ENCODE measurements around the gene OR8D4.
"Not testable (repeated sequence)": the region's sequence is repeated elsewhere in the genome, so short reads cannot be mapped to it uniquely, and the experiment has no call there.

OR8D4 gene

DNA sequence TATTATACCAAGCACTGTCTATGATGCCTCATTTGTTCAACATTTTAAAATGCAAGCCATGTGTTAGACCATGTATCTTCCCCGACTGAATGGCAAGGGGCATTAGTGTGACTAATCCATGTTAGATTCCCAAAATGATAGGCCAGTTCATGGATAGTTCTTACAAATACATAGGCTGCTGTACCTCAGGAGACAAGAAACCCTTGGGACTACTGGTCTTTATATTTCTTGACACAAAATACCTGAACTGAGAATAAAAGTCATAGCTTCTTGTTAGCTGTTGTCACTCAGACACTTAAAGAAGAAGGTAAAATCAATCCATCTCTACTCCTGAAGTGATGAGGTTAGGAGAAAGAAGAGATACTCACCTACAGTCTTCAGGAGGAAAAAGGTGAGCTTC lies at the start of gene OR8D4:
OR8D4 (plus strand) TSS at position 301 of the 400 bp plus-strand sequence. CDS start 4,265 bp downstream, outside the sequence.
- DNase-seq (ENCODE audit: low read depth) = no peak

- DNase-seq (ENCODE audit: low read depth) = no peak
These were observed 49.6 kb upstream of the OR8D4 start for GRCh38 chr11:123852321-123852720.

DNA sequence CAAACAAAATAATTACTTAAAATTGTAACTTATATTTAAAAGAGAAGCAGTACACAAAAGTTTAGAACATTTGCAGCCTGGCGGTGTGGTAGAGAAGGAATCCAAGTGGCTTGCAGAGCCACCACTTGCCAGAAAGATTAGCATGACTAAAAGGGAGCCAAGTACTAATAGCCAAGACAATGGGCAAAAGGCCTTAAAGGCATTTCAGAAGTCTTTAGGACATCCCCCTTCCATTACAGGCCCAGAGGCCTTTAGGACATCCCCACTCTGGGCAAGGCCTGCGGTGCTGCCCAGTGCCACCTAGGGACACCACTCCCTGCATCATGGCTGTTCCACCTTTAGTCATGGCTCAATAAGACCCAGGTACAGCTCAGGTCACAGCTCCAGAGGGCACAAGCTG lies 48.9 kb upstream of the OR8D4 start:
- no peak for DNase-seq (ENCODE audit: low read depth)

DNA sequence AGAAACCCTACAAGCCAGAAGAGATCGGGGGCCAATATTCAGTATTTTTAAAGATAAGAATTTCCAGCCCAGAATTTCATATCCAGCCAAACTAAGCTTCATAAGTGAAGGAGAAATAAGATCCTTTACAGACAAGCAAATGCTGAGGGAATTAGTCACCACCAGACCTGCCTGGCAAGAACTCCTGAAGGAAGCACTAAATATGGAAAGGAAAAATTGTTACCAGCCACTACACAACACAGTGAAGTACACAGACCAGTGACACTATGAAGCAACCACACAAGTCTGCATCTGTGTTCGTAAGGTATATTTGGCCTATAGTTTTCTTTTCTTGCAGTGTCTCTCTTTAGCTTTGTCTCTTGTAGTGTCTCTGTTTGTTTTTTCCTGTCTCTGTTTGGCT lies 45.5 kb upstream of the OR8D4 start:
- DNase-seq (ENCODE audit: low read depth) = no peak

- no peak for DNase-seq (ENCODE audit: low read depth)
These were observed 42.2 kb upstream of the OR8D4 start for GRCh38 chr11:123859731-123860130.

DNA sequence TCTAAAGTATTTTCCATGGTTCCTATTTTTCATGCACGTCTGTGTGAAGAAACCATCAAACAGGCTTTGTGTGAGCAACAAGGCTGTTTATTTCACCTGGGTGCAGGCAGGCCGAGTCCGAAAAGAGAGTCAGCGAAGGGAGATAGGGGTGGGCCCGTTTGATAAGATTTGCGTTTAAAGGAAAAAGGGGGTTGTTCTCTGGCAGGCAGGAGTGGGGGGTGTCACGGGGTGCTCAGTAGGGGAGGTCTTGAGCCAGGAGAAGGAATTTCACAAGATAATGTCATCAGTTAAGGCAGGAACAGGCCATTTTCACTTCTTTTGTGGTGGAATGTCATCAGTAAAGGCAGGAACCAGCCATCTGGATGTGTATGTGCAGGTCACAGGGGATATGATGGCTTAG lies 36.7 kb upstream of the OR8D4 start:
- DNase-seq (ENCODE audit: low read depth) = not testable (repeated sequence)

- not testable (repeated sequence) for DNase-seq (ENCODE audit: low read depth)
These were observed 34.2 kb upstream of the OR8D4 start for GRCh38 chr11:123867795-123868194.

DNA sequence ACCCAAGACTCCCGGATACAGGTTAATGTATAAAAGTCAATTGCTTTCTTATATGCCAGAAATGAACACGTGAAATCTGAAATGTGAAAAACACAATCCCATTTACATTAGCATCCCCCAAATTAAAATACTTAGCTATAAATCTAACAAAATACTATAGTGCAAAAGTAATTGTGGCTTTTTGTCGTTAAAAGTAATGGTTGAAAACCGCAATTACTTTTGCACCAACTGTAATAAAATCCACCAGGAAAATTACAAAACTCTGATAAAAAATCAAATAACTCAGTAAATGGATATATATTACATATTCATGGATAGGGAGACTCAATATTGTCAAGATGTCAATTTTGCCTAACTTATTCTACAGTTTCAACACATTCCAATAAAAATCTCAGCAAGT lies 21.1 kb upstream of the OR8D4 start:
- no peak for DNase-seq (ENCODE audit: low read depth)

DNA sequence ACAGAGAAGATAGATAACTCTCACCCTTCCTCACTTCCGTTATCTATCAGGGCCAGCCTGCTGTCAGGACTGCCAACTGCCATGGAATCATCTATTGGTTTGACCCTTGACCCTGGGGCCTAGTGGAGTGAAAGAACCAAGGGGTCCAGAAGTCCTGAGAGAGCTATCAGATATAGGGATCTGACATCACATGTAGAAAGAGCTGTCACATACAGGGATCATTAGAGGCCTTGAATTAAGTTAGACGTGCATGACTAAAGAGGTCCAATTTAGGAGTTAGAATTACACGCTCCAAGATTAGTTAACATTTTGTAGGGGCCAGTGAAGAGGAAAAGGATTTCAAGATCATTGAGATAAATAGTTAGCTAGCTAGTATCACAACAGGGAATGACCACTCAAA lies 16.4 kb upstream of the OR8D4 start, which contains the start of gene TMEM225:
TMEM225 (minus strand) TSS at position 101 of the 400 bp plus-strand sequence. CDS start 245 bp downstream, outside the sequence.
- no peak for DNase-seq (ENCODE audit: low read depth)

- no peak for DNase-seq (ENCODE audit: low read depth)
These were observed 9.9 kb upstream of the OR8D4 start for GRCh38 chr11:123892031-123892430.

DNA sequence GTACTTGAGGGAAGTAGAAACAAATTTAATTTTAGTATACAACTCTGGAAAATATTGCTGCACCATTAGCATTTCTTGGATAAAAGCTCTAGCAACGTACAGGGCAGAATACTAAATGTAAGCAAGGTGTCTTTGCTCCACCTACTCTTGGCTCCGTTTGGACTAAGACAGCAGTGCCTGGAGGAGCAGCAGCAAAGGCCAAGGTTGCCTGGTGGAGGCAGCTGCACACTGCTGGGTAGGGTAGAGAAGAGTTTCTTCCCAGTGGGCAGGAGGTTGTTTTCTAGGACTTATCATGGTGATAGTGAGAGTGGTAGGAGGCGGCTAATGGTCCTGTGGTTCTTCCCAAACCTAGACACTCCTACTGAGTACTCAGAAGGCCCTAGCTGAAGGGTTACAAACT lies 2.2 kb upstream of the OR8D4 start:
- no peak for DNase-seq (ENCODE audit: low read depth)

DNA sequence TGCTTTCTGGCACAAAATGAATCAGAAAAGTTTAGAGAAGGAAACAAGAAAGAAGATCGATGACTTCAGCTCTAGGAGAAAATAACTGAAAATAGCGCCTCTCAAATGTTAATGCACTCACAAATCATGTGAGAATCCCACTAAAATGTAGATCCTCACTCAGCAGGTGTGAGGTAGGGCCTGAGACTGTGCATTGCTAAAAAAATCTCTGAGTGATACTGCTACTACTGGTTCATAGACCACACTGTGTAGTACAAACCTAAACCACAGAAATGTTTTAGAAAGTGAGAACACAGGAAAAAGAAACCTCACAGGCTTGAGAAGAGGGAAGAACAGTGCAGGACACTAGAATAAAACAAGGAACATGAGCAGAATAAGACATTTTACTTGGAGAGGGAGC lies 2.0 kb downstream of the OR8D4 start:
- DNase-seq (ENCODE audit: low read depth) = no peak

DNA sequence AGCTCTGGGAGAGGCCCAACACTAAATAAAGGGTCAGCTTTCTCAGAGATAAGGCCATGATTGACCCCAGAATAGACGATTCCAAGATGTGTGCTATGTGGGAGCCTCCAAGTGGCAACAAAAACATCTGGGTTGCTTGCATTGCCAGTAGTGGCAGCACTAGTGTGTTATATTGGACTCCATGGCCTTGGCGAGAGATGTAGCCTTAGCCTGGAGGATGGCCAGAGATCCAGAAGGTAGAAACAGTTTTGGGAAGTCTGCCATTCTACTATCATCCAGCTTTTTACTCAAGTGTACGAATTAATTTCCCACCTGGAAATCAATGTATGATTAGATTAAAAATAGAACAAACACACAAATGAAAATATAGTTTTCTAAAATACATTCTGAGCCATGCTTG lies 3.0 kb downstream of the OR8D4 start:
- no peak for DNase-seq (ENCODE audit: low read depth)

DNA sequence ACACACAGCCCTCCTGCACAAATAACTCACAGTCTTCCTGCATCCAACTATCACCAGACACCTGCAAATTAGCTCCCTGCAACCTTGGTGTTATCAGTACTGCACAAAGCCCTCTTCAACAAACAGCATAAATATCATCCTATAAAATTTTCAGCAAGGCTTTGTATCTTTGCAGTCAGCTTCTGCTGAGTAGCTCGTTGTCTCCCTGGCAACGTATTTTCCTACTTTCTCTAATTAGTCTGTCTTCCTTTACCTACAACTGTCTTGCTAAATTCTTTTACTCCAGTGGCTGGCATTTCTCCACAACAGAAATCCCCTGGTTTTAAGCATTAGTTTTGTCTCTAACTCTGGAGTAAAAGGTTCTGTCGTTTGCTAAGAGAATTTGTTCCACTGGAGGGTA lies 3.9 kb downstream of the OR8D4 start:
- no peak for DNase-seq (ENCODE audit: low read depth)

GRCh38 chr11:123920943-123921342 lies 19.0 kb downstream of the OR8D4 start:
- no peak for DNase-seq (ENCODE audit: low read depth)

- no peak for DNase-seq (ENCODE audit: low read depth)
These were observed 22.1 kb downstream of the OR8D4 start for GRCh38 chr11:123924027-123924426.

DNA sequence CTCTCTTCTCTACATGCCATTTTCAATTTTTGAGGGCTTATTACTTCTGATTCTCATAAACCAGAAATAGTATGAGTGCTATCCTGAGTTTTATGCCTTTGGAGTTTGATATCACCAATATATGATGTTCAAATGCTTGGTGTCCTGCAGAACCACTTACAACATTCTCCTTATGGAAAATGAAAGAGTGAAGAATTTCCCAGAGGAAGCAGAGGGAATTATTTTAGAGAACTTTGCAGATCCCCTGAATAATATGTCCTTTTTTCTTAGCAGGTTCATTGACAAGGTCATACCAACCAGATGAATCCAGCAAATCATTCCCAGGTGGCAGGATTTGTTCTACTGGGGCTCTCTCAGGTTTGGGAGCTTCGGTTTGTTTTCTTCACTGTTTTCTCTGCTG lies 37.4 kb downstream of the OR8D4 start, which contains the start of gene OR4D5:
OR4D5 (plus strand) TSS at position 301 of the 400 bp plus-strand sequence; CDS start at position 301, 0 bp downstream.
- DNase-seq (ENCODE audit: low read depth) = no peak

DNA sequence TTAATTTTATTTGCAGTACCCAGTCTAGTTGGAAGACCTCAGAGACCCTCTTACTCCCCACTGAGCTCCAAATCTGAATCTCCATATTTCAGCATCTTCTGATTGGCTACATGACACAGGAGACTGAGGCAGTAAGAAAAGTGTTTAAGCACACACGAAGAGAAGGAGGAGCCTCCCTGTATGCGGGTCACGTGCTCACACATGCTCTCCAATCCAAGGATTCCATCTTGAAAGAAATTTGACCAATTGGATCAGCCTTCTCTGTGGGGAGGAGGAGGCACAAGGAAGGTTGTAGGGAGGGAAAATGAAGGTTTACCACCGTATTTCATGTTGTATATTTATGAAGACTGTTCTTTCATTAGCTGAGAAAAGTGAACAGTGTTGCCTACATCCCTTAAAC lies 40.4 kb downstream of the OR8D4 start:
- no peak for DNase-seq (ENCODE audit: low read depth)

DNA sequence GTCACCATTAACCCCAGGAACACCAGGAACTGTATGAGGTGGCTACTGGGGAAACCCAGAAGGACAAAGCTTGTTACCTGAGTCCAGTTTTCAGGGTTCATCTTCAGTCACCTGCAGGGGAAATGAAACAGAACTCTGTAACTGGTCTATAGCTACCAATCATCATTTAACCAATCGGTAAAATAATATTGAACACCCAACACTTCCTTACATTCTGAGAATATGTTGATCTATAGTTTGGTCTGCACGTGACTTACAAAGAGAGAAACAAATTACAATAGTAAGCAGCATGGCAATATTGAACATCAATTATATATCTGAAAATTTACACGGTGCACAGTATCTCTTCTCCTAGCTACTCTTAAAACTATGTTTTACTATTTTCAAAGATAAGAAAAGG lies 41.8 kb downstream of the OR8D4 start, which contains the start of gene OR6T1:
OR6T1 (minus strand) TSS at position 101 of the 400 bp plus-strand sequence; CDS start at position 101, 0 bp downstream.
- no peak for DNase-seq (ENCODE audit: low read depth)

DNA sequence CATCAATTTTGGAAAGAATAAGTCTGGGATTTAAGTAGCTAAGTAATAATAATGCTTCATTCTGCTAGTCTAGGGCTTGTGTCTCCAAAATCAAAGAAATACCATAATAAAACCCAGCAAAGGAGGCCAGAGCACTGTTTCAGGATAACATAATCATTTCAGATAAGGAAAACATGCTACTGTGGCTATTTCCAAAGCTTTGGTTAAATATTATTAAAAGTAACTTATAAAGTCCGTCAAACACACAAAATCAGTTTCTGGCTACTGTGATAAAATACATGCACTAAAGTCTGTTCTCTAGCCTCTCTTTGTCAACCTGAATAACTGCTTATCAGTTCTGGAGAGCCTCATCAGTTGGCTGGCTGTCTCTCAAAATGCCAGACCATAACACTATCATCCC lies 43.2 kb downstream of the OR8D4 start:
- no peak for DNase-seq (ENCODE audit: low read depth)

- no peak for DNase-seq (ENCODE audit: low read depth)
These were observed 54.8 kb downstream of the OR8D4 start for GRCh38 chr11:123956752-123957151.

Data from stimulated activated CD8-positive, alpha-beta memory T cell treated with anti-CD3 and anti-CD28 coated beads, Interleukin-12 subunit alpha, Interleukin-12 subunit beta, amount 100 ng/mL, for 1 hour (primary cell).